PC-9 (cell line): Measurements from ENCODE around the gene PSMB7. TPM values are rescaled to one million over a fixed set of nuclear protein-coding genes. Genes with fewer than 3 reads are reported as not detected.

Experiments
- BruUV-seq: library from RNA; stranded (reverse); fragments of 400-500 nt; replicated peaks from 2 replicates; lab custom pipeline; 2021; lab: Mats Ljungman, UMichigan
- CTCF ChIA-PET: fragments of 300-600 bp; sonication (Branson Sonifier 250); formaldehyde crosslinking; loops from one replicate; lab custom pipeline; 2022; ENCODE audit warnings: antibody characterized with exemption; lab: Charles Lee
- POLR2A ChIA-PET: fragments of 300-600 bp; sonication (Branson Sonifier 250); formaldehyde crosslinking; loops from one replicate; lab custom pipeline; 2022; ENCODE audit warnings: antibody characterized with exemption; ENCODE audit not compliant: unreplicated experiment; lab: Charles Lee
- DNase-seq, 2 experiments: peaks; one replicate each; pipeline versions ENCODE4 v3.0.0 to v3.0.0-alpha.2; 2015 to 2022; ENCODE audit warnings: mixed read lengths in 1 of 2
- H2AFZ ChIP-seq: fragments of 200-600 bp; sonication (generic); 2 replicates; pipeline ENCODE4 v1.8.1; 2017; ENCODE audit warnings: antibody characterized with exemption
- H3F3A ChIP-seq: fragments of 200-600 bp; sonication (generic); 2 replicates; pipeline ENCODE4 v1.8.1; 2017; ENCODE audit warnings: antibody characterized with exemption, mild to moderate bottlenecking, low read depth; ENCODE audit not compliant: insufficient read depth
- H3K27ac ChIP-seq: fragments of 200-600 bp; sonication (generic); 2 replicates; pipeline ENCODE4 v1.6.1; 2016; ENCODE audit warnings: mixed run types
- H3K27me3 ChIP-seq: fragments of 200-600 bp; sonication (generic); 2 replicates; pipeline ENCODE4 v1.6.1; 2016; ENCODE audit warnings: low read depth, mixed run types; ENCODE audit not compliant: insufficient read depth
- H3K36me3 ChIP-seq: fragments of 200-600 bp; sonication (generic); 2 replicates; pipeline ENCODE4 v1.6.1; 2016; ENCODE audit warnings: low read depth, mixed run types
- H3K4me1 ChIP-seq: fragments of 200-600 bp; sonication (generic); replicated peaks from 2 replicates; pipeline ENCODE4 v1.6.1; 2016; ENCODE audit warnings: mixed run types; ENCODE audit not compliant: insufficient read depth
- H3K4me2 ChIP-seq: fragments of 200-600 bp; sonication (generic); 2 replicates; pipeline ENCODE4 v1.6.1; 2017; ENCODE audit warnings: mixed run types
- H3K4me3 ChIP-seq: fragments of 200-600 bp; sonication (generic); 2 replicates; pipeline ENCODE4 v1.6.1; 2016; ENCODE audit warnings: mixed run types
- H3K79me2 ChIP-seq: fragments of 200-600 bp; sonication (generic); 2 replicates; pipeline ENCODE4 v1.6.1; 2017; ENCODE audit warnings: low read depth, mixed run types
- H3K9me2 ChIP-seq: fragments of 200-600 bp; sonication (generic); 2 replicates; pipeline ENCODE4 v1.8.1; 2017; ENCODE audit warnings: mild to moderate bottlenecking; ENCODE audit not compliant: insufficient read depth
- H3K9me3 ChIP-seq: fragments of 200-600 bp; sonication (generic); 2 replicates; pipeline ENCODE4 v1.8.1; 2016; ENCODE audit warnings: low read depth; ENCODE audit not compliant: insufficient read depth
- H4K20me1 ChIP-seq: fragments of 200-600 bp; sonication (generic); 2 replicates; pipeline ENCODE4 v1.8.1; 2017; ENCODE audit not compliant: insufficient read depth
- EZH2 ChIP-seq: fragments of 200-600 bp; sonication (generic); IDR thresholded peaks from 2 replicates; pipeline ENCODE4 v1.8.0; 2017; ENCODE audit warnings: antibody characterized with exemption, low read depth
- intact Hi-C: fragments of 100-400 bp; cut with micrococcal nuclease; formaldehyde crosslinking; loops from one replicate; pipeline ENCODE4 v1.10.0; 2022; ENCODE audit not compliant: unreplicated experiment
- total RNA-seq: library from RNA; stranded (reverse); gene quantifications from 2 replicates; pipeline ENCODE4 v1.2.3, GENCODE V29; 2021
- TF ChIP-seq, protein P1 (sequence below): fragments of 200-600 bp; sonication (generic); conservative IDR thresholded peaks from 2 replicates; pipeline ENCODE4 v1.6.1; 2017; ENCODE audit warnings: mixed run types, antibody characterized with exemption, mild to moderate bottlenecking, moderate library complexity

PSMB7 gene
- total RNA-seq, 1 experiment from 2014 or later, result 359 TPM

DNA sequence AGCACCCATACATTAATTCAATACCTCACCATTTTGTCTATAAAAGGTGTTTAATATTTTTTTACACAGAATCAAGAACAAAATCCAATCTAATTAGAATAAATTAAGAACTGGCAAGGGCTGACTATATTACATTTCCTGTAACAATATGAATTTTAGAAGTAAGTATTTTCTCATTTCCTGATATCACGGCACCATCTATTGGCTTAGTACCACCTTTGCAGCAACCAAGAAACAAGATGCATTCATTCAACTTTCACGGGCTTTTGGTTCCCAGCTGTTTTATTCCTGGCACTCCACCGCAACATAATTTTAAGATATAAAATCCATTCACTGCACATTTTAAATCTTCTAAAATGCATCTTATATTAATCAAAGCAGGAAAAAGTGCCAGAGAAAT, 20.6 kb downstream of the PSMB7 start:
- TF ChIP-seq, protein P1, sequence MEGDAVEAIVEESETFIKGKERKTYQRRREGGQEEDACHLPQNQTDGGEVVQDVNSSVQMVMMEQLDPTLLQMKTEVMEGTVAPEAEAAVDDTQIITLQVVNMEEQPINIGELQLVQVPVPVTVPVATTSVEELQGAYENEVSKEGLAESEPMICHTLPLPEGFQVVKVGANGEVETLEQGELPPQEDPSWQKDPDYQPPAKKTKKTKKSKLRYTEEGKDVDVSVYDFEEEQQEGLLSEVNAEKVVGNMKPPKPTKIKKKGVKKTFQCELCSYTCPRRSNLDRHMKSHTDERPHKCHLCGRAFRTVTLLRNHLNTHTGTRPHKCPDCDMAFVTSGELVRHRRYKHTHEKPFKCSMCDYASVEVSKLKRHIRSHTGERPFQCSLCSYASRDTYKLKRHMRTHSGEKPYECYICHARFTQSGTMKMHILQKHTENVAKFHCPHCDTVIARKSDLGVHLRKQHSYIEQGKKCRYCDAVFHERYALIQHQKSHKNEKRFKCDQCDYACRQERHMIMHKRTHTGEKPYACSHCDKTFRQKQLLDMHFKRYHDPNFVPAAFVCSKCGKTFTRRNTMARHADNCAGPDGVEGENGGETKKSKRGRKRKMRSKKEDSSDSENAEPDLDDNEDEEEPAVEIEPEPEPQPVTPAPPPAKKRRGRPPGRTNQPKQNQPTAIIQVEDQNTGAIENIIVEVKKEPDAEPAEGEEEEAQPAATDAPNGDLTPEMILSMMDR, result no peak; the same call in 1 of the 2 replicates
- Histone ChIP-seq H3K4me3 (no peak overlapping the region), H2AFZ (no peak overlapping the region), H3K4me1 (peaks cover 71% of the 10 kb centered on the region), H3K27ac (peak overlapping the region; percentile 97; the same call in 1 of the 2 replicates), H3K27me3 (no peaks in the 10 kb centered on the region), H3K4me2 (peak overlapping the region; percentile 91; the same call in 1 of the 2 replicates), H3K9me2 (no peaks in the 10 kb centered on the region), H3K79me2 (peaks cover 84% of the 10 kb centered on the region), H3K9me3 (no peaks in the 10 kb centered on the region), H3F3A (peaks cover 63% of the 10 kb centered on the region), H4K20me1 (peaks cover 20% of the 10 kb centered on the region), H3K36me3 (peaks cover 2% of the 10 kb centered on the region; the same call in 1 of the 2 replicates)
- no TSS peak for BruUV-seq
- ChIA-PET CTCF (interaction anchor here (0.6 to 0.7 kb wide), 4 partner anchors 349 to 886 kb away, joined by 4 to 10 read pairs (median 4); no protein-coding TSS in a partner anchor), POLR2A (interaction anchor here (0.6 kb wide), 1 partner anchor 947 kb away, joined by 10 read pairs; no protein-coding TSS in a partner anchor)
- intact Hi-C loops, result loop anchor here (5.0 to 10.0 kb wide), 4 partner anchors 100 to 467 kb away; partner anchors contain the start of genes NR6A1 and OLFML2A
- DNase-seq, result no peak

DNA sequence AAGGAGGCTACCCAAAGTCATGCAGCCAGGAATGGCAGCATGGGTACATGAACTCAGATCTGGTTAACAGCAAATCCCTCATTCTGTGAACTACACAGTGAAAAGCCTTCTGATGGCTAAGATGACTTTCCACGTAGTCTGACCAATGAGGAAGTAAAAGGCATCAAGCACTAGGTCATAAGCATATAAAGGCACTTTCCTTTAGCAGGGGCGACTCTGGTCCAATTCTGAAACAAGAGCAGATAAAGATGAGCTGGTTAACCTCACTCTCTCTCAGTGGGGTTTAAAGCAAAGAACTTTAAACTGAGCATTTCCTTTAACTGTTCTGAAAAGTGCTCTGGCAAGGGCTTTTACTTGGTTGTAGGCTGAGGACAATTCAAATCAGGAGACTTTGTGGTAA, 21.1 kb downstream of the PSMB7 start:
- Histone ChIP-seq H3K27me3 (no peaks in the 10 kb centered on the region), H3F3A (peaks cover 63% of the 10 kb centered on the region), H3K9me2 (no peaks in the 10 kb centered on the region), H3K4me1 (peaks cover 73% of the 10 kb centered on the region), H3K4me2 (peak overlapping the region; percentile 91), H2AFZ (no peak overlapping the region), H3K79me2 (peaks cover 84% of the 10 kb centered on the region), H3K9me3 (no peaks in the 10 kb centered on the region), H3K4me3 (no peak overlapping the region), H4K20me1 (peaks cover 19% of the 10 kb centered on the region), H3K27ac (peak overlapping the region; percentile 97), H3K36me3 (peaks cover 2% of the 10 kb centered on the region; the same call in 1 of the 2 replicates)
- TF ChIP-seq, protein P1, result no peak
- TF ChIP-seq EZH2, result no peak
- ChIA-PET CTCF (interaction anchor here (0.6 to 0.7 kb wide), 2 partner anchors 348 to 886 kb away, joined by 4 to 5 read pairs; no protein-coding TSS in a partner anchor), POLR2A (interaction anchor here (0.6 kb wide), 1 partner anchor 947 kb away, joined by 10 read pairs; no protein-coding TSS in a partner anchor)
- no peak for DNase-seq
- intact Hi-C loops, result loop anchor here (5.0 to 10.0 kb wide), 4 partner anchors 99 to 467 kb away; partner anchors contain the start of genes NR6A1 and OLFML2A
- no TSS peak for BruUV-seq

DNA sequence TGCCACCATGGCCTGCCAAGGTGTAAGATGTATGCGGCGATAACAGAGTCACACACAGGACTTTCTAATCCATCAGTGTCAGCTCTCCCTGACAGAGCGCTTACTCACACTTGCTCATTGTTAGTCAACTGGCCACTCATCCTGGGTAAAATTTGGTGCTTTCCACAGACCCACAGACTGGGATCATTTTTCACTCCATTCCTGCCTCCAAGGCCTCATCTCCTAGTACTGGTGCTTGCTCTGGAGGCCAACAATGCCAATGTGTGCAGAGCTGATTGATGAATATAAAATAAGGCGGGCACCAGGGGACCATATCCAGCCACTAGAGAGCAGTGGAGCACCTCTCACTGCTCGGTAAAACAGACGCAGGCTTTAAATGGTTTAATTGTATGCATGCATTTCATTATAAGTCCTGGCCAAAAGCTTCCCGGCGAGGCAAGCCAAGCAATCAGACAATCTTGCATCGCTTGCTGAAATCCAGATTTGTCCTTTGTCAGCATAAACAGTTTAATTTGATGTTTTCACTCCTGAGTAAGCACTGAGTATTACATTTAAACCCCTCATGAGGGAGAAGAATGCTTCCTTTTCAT, 22.3 kb downstream of the PSMB7 start:
- intact Hi-C loops, result loop anchor here (1.0 to 10.0 kb wide), 10 partner anchors 98 to 1038 kb away; partner anchors contain the start of genes NR6A1 and OLFML2A
- H3K4me3 ChIP-seq, result peak overlapping the region; percentile 51; the same call in 1 of the 2 replicates
- ChIA-PET POLR2A (interaction anchor here (0.6 to 0.7 kb wide), 2 partner anchors 31 to 1072 kb away, joined by 3 read pairs; no protein-coding TSS in a partner anchor), CTCF (interaction anchor here (0.6 to 1.4 kb wide), 9 partner anchors 10 to 266 kb away, joined by 3 to 15 read pairs (median 4); no protein-coding TSS in a partner anchor)
- peaks cover 82% of the 10 kb centered on the region for H3K4me1 ChIP-seq
- BruUV-seq, result no TSS peak
- H3K4me2 ChIP-seq, result peak overlapping the region; percentile 91
- peaks cover 66% of the 10 kb centered on the region for H3F3A ChIP-seq
- TF ChIP-seq EZH2, result no peak
- TF ChIP-seq, protein P1, result peak; percentile 60; the same call in 1 of the 2 replicates
- H3K36me3 ChIP-seq, result peaks cover 2% of the 10 kb centered on the region; the same call in 1 of the 2 replicates
- H3K27ac ChIP-seq, result peak overlapping the region; percentile 97
- no peaks in the 10 kb centered on the region for H3K9me3 ChIP-seq
- H3K79me2 ChIP-seq, result peaks cover 84% of the 10 kb centered on the region
- peaks cover 8% of the 10 kb centered on the region; the same call in 1 of the 2 replicates for H4K20me1 ChIP-seq
- DNase-seq, result peak; percentile 87 to 99
- H2AFZ ChIP-seq, result no peak overlapping the region
- H3K9me2 ChIP-seq, result no peaks in the 10 kb centered on the region
- H3K27me3 ChIP-seq, result no peaks in the 10 kb centered on the region
